ENCODE results near the gene STMND1.

- TF ChIP-seq, protein P1, sequence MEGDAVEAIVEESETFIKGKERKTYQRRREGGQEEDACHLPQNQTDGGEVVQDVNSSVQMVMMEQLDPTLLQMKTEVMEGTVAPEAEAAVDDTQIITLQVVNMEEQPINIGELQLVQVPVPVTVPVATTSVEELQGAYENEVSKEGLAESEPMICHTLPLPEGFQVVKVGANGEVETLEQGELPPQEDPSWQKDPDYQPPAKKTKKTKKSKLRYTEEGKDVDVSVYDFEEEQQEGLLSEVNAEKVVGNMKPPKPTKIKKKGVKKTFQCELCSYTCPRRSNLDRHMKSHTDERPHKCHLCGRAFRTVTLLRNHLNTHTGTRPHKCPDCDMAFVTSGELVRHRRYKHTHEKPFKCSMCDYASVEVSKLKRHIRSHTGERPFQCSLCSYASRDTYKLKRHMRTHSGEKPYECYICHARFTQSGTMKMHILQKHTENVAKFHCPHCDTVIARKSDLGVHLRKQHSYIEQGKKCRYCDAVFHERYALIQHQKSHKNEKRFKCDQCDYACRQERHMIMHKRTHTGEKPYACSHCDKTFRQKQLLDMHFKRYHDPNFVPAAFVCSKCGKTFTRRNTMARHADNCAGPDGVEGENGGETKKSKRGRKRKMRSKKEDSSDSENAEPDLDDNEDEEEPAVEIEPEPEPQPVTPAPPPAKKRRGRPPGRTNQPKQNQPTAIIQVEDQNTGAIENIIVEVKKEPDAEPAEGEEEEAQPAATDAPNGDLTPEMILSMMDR (IDR thresholded peaks at IDR 0.05; ENCODE audit: insufficient read depth, low read length), result no peak
- TF ChIP-seq GABPA (IDR thresholded peaks at IDR 0.05; ENCODE audit: low read depth), result no peak
- no peak for TF ChIP-seq POLR2AphosphoS5 (IDR thresholded peaks at IDR 0.05; ENCODE audit: low read depth)
These were observed 47.2 kb upstream of the STMND1 start for GRCh38 chr6:17054647-17055046.

Data from HL-60 (cell line).